Measurements from ENCODE around the gene EYS.

EYS gene

DNA sequence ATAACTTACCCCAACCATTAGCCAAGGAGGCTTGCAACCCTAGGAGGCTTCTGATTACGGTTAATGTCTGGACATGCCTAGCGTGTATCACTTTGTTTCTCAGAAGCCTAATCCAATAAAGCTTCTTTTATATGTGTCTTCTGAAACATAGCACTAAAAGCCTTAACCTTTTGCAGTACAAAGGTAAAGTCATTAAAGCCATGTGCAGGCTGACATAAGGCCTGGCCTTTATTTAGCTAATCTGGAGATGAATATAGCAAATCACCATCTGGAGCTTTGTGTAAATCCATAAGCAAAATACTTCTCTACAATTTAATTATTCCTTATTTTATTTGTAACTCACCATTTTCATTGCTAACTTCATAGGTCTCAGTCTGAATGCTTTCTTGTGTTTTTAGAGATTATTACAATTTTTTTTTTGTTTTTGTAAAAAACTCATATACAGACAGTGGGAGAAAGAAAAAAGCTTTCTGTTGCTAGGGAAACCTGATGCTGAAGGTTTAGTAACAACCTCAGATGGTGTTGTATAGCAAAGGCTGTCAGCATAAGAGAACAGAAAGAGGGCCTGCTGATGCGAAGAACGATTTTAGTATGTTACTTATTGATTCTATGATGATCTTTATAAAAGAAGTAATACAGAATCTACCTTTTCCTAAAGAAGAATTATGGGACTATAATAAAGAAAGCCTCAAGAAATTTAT, at the start of gene EYS:
Gene EYS (minus strand): TSS at position 101 of the 701 bp plus-strand sequence. CDS start 211,816 bp downstream, outside the sequence.
- TF ChIP-seq, protein P1, sequence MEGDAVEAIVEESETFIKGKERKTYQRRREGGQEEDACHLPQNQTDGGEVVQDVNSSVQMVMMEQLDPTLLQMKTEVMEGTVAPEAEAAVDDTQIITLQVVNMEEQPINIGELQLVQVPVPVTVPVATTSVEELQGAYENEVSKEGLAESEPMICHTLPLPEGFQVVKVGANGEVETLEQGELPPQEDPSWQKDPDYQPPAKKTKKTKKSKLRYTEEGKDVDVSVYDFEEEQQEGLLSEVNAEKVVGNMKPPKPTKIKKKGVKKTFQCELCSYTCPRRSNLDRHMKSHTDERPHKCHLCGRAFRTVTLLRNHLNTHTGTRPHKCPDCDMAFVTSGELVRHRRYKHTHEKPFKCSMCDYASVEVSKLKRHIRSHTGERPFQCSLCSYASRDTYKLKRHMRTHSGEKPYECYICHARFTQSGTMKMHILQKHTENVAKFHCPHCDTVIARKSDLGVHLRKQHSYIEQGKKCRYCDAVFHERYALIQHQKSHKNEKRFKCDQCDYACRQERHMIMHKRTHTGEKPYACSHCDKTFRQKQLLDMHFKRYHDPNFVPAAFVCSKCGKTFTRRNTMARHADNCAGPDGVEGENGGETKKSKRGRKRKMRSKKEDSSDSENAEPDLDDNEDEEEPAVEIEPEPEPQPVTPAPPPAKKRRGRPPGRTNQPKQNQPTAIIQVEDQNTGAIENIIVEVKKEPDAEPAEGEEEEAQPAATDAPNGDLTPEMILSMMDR (IDR thresholded peaks at IDR 0.05; ENCODE audit: extremely low read depth, missing control alignments), result no peak
- DNase-seq (ENCODE audit: low spot score), result no peak

DNA sequence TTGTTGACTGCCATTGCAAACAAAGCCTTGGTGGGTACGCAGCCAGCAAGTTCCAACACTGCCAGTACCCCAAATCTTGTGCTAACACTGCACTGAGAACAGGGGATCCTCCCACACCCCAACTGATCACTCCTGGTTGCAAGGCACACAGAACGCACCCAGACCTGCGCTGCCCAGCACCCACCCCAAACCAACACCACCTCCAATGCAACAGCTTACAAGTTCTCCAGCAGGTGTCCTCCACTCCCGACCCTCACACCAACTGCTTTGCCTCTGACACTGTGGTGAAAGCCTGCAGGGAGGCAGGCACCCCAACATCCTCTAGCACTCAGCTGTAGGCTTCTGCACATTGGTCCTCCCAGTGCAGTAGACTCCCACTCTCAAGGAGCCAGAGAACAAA, 39.3 kb upstream of the EYS start:
- TF ChIP-seq, protein P1 (IDR thresholded peaks at IDR 0.05; ENCODE audit: extremely low read depth, missing control alignments), result no peak
- DNase-seq (ENCODE audit: low spot score), result no peak

DNA sequence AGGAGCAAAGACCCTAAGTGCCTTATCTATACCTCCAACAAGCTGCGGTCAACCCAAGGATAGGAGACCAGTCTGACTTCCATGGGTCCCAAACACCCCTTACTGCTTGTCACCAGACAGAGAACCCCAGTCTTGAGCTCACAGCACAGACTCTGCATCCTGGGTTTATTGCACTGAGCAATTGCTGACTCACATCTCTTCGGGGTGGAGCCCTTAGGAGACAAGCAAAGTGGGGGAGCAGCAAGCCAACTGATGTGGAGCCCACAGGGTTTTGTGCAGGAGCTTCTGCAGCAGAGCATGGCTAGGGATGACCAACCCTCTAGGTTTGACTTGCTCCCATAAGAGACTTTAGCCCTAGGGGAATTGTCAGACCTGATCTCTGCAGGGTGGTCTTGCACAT, 38.6 kb upstream of the EYS start:
- DNase-seq (ENCODE audit: low spot score), result no peak
- TF ChIP-seq, protein P1 (IDR thresholded peaks at IDR 0.05; ENCODE audit: extremely low read depth, missing control alignments), result no peak

DNA sequence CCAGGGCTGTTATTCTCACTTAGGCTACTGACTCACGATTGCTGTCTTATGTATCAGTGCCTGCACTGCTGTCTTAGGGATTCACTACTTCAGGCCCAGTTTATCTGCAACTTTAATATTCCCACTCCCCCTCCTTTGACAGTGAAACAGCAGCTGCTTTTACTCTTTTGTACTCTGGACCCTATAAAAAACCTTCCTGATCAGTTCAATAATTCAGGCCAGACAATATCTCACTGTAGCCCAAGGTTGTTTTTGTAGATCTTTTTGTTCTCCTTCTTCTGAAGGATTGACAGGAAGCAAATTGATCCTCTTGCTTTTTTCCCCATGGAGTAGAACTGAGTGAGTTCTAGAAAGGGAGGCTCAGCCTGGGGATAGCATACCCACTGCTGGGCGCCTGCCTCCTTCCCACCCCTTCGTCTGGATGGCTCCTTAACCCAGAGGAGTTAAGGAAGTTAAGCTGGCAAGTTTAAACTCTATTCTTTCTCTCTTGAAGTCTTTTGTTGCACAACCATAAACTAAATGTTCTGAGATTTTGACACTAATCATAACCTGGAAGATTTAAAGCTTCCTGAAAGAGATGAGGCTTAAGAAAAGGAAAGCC, 22.0 kb upstream of the EYS start:
- no peak for DNase-seq (ENCODE audit: low spot score)
- TF ChIP-seq, protein P1 (IDR thresholded peaks at IDR 0.05; ENCODE audit: extremely low read depth, missing control alignments), result no peak

DNA sequence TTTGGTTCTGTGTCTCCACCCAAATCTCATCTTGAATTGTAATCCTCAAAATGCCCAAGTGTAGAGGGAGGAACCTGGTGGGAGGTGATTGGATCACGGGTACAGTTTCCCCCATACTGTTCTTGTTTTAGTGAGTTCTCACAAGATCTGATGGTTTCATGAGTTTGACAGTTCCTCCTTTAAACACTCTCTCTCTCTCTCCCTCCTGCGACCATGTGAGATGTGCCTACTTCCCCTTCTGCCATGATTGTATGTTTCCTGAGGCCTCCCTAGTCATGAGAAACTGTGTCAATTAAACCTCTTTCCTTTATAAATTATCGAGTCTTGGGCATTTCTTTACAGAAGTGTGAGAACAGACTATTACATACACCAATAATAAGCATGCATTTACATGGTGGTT, 12.1 kb upstream of the EYS start:
- TF ChIP-seq, protein P1 (IDR thresholded peaks at IDR 0.05; ENCODE audit: extremely low read depth, missing control alignments), result no peak
- DNase-seq (ENCODE audit: low spot score), result no peak

DNA sequence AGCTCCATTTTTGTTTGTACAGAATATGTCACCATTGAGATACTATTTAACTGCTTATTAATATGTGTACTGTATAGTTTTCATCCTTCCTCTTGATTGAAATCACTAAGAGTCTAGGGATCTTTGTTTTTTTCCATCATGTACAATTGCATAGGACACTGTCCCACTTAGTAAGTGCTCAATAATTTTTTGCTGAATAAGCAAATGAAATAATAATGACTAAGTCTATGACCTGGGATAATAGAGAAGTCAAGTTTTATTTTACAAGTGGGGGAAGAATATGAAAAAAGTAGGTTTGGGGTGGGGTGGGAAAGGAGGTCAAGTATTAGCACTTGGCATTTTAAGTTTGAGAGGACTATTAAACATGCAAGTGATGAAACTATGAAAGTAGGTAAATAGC, 4.5 kb upstream of the EYS start:
- TF ChIP-seq, protein P1 (IDR thresholded peaks at IDR 0.05; ENCODE audit: extremely low read depth, missing control alignments), result no peak
- no peak for DNase-seq (ENCODE audit: low spot score)

DNA sequence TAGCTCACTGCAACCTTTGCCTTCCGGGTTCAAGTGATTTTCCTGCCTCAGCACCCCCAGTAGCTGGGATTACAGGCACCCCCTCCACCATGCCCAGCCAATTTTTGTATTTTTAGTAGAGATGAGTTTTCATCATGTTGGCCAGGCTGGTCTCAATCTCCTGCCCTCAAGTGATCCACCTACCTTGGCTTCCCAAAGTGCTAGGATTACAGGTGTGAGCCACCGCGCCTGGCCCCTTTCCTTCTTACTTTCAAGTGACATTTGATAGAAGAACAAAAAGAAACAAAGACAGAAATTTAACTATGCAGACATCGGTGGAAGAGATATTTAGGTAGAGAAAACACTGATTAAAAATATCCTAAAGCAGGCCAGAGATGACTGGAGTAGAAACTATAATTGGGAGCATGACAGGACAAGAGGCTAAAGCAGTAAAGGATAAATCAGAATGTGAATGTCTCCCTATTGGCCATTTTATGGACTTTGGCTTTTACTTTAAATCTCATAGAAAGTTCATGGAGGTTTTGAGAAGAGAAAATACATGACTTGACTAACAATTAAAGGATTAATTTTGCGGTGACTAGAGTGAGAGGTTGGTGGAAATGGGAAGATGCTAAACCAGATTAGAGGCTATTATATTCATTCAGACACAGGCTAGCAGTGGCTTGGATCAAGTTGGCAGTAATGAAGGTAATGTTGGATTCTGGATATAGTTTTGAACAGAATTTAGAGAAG, 2.2 kb upstream of the EYS start:
- TF ChIP-seq, protein P1 (IDR thresholded peaks at IDR 0.05; ENCODE audit: extremely low read depth, missing control alignments), result no peak
- no peak for DNase-seq (ENCODE audit: low spot score)

All from GM20000 (cell line).